B cell (primary cell): Measurements from ENCODE around the gene KLK2. TPM values are rescaled to one million over a fixed set of nuclear protein-coding genes. Genes with fewer than 3 reads are reported as not detected.
"Not testable (repeated sequence)": the region's sequence is repeated elsewhere in the genome, so short reads cannot be mapped to it uniquely, and the experiment has no call there.

Source experiments
- ATAC-seq: fragments of 200-7000 bp; cut with Tn5 transposase; one replicate; pipeline ENCODE4 v1.10.0; 2021; ENCODE audit warnings: low read depth, mild to moderate bottlenecking, moderate number of reproducible peaks, moderate library complexity
- CTCF ChIA-PET: fragments of 350-600 bp; sonication (Branson Sonifier 250); formaldehyde crosslinking; loops from one replicate; lab custom pipeline; 2021; ENCODE audit warnings: antibody characterized with exemption, inconsistent platforms; lab: Charles Lee
- POLR2A ChIA-PET: fragments of 350-600 bp; sonication (Branson Sonifier 250); formaldehyde crosslinking; loops from one replicate; lab custom pipeline; 2021; ENCODE audit warnings: antibody characterized with exemption; lab: Charles Lee
- DNase-seq: peaks from one replicate; pipeline ENCODE4 v3.0.0; 2013
- H2AFZ ChIP-seq: 2 replicates; pipeline ENCODE4 v1.6.1; 2012; ENCODE audit warnings: mild to moderate bottlenecking, low read depth, low read length; ENCODE audit not compliant: insufficient read depth, poor library complexity, severe bottlenecking
- H3K27ac ChIP-seq, 2 donors: 1 replicate in 1 of 2; 2 replicates in 1 of 2; pipeline ENCODE4 v1.5.1; 2012 to 2013; ENCODE audit warnings: low read length in 2 of 2, mild to moderate bottlenecking in 2 of 2, moderate library complexity in 1 of 2
- H3K27me3 ChIP-seq, 4 experiments: fragments of 200-600 bp in 1 of 4; sonication (generic) in 1 of 4; replicated peaks in 1 of 4; 1 replicate in 2 of 4; 2 replicates in 2 of 4; pipeline versions ENCODE4 v1.6.1 to v1.7.0; 2013 to 2016; ENCODE audit warnings: low read length in 3 of 4, mild to moderate bottlenecking in 2 of 4, mixed read lengths in 1 of 4, moderate library complexity in 1 of 4; ENCODE audit not compliant: insufficient read depth in 4 of 4, control insufficient read depth in 3 of 4; ENCODE audit errors: control extremely low read depth in 1 of 4
- H3K36me3 ChIP-seq, 2 experiments: replicated peaks in 1 of 2; 1 replicate in 1 of 2; 2 replicates in 1 of 2; pipeline versions ENCODE4 v1.6.1 to v1.7.1; 2013; ENCODE audit warnings: low read length in 1 of 2; ENCODE audit not compliant: insufficient read depth in 2 of 2, control insufficient read depth in 1 of 2; ENCODE audit errors: control extremely low read depth in 1 of 2, extremely low read depth in 1 of 2
- H3K4me1 ChIP-seq, 2 donors: fragments of 200-600 bp in 1 of 2; sonication (generic) in 1 of 2; 1 replicate in 1 of 2; 2 replicates in 1 of 2; pipeline versions ENCODE4 v1.5.1 to v1.6.1; 2013 to 2017; ENCODE audit warnings: low read length in 2 of 2; ENCODE audit not compliant: control insufficient read depth in 2 of 2, insufficient read depth in 2 of 2
- H3K4me2 ChIP-seq: replicated peaks from 2 replicates; pipeline ENCODE3; 2012; ENCODE audit warnings: mild to moderate bottlenecking, low read depth, low read length; ENCODE audit not compliant: poor library complexity, severe bottlenecking
- H3K4me3 ChIP-seq, 5 experiments: fragments of 200-600 bp in 1 of 5; sonication (generic) in 1 of 5; 1 replicate in 3 of 5; 2 replicates in 2 of 5; pipeline versions ENCODE4 v1.5.1 to v1.7.0; 2011 to 2016; ENCODE audit warnings: low read length in 4 of 5, mild to moderate bottlenecking in 4 of 5, low read depth in 2 of 5, control low read depth in 1 of 5, moderate library complexity in 1 of 5; ENCODE audit not compliant: insufficient read depth in 1 of 5; ENCODE audit errors: control extremely low read depth in 1 of 5, extremely low read depth in 1 of 5
- H3K79me2 ChIP-seq: fragments of 200-600 bp; sonication (generic); one replicate; pipeline ENCODE4 v1.6.0; 2016; ENCODE audit warnings: low read length; ENCODE audit not compliant: control insufficient read depth, insufficient read depth
- H3K9ac ChIP-seq: fragments of 200-600 bp; sonication (generic); 2 replicates; pipeline ENCODE4 v1.6.1; 2017; ENCODE audit warnings: mild to moderate bottlenecking, low read length, moderate library complexity
- H3K9me3 ChIP-seq, 3 donors: one replicate each; pipeline versions ENCODE4 v1.6.1 to v1.7.1; 2013; ENCODE audit warnings: low read length in 2 of 3; ENCODE audit not compliant: control insufficient read depth in 2 of 3, insufficient read depth in 1 of 3; ENCODE audit errors: control extremely low read depth in 1 of 3
- H4K20me1 ChIP-seq: 2 replicates; pipeline ENCODE4 v1.6.0; 2012; ENCODE audit warnings: mild to moderate bottlenecking, low read length; ENCODE audit not compliant: insufficient read depth, control insufficient read depth, poor library complexity, severe bottlenecking
- H3K27ac Mint-ChIP-seq: one replicate; pipeline ENCODE4 v1.8.0; 2021; ENCODE audit warnings: mixed read lengths
- H3K27me3 Mint-ChIP-seq: one replicate; pipeline ENCODE4 v1.8.0; 2021; ENCODE audit warnings: mixed read lengths
- H3K4me1 Mint-ChIP-seq: one replicate; pipeline ENCODE4 v1.8.0; 2021; ENCODE audit warnings: mixed read lengths
- H3K4me3 Mint-ChIP-seq: one replicate; pipeline ENCODE4 v1.8.0; 2021; ENCODE audit warnings: mixed read lengths
- H3K9me3 Mint-ChIP-seq: one replicate; pipeline ENCODE4 v1.8.0; 2022; ENCODE audit warnings: mixed read lengths; ENCODE audit not compliant: insufficient read depth
- CTCF ChIP-seq: fragments of 200-600 bp; IDR thresholded peaks from one replicate; pipeline ENCODE4 v1.8.0; 2022; ENCODE audit warnings: antibody characterized with exemption, mild to moderate bottlenecking
- EZH2 ChIP-seq: IDR thresholded peaks from 2 replicates; pipeline ENCODE4 v1.6.1; 2012; ENCODE audit warnings: borderline replicate concordance, low read depth, mild to moderate bottlenecking, moderate library complexity, low read length; ENCODE audit not compliant: insufficient read depth, poor library complexity, severe bottlenecking
- WGBS: methylation state at CpG from one replicate; pipeline ENCODE4 v1.1.5; 2013; ENCODE audit warnings: missing lambda C conversion rate; ENCODE audit not compliant: insufficient coverage; 5-methylcytosine and 5-hydroxymethylcytosine counted together
- intact Hi-C: fragments of 100-400 bp; cut with micrococcal nuclease; formaldehyde crosslinking; loops from one replicate; pipeline ENCODE4 v1.10.0; 2022
- polyA plus RNA-seq: library from polyadenylated mRNA; depleted of rRNA; stranded (reverse); fragments of >200 nt; gene quantifications from 2 replicates; pipeline ENCODE4 v1.2.3, GENCODE V29; 2012
- total RNA-seq, 2 donors: library from RNA; stranded (reverse); fragments of 120-200 nt in 1 of 2; gene quantifications; 1 replicate in 1 of 2; 2 replicates in 1 of 2; pipeline versions ENCODE4 v1.2.3 to v1.2.4, GENCODE V29; 2013 to 2022

Gene KLK2
- total and polyA plus RNA-seq, 2 donors (not counting 1 experiment from before 2014, with no cell fraction given), result 0.60 to 1.7 TPM

- no peak overlapping the region for H3K27ac ChIP-seq
- Mint-ChIP-seq H3K4me1 (peaks cover 69% of the 10 kb centered on the region), H3K9me3 (no peaks in the 10 kb centered on the region), H3K4me3 (no peak overlapping the region), H3K27ac (peak overlapping the region; percentile 80), H3K27me3 (no peaks in the 10 kb centered on the region)
- DNase-seq, result no peak
- no peaks in the 10 kb centered on the region for H4K20me1 ChIP-seq
- no peak overlapping the region for H2AFZ ChIP-seq
- H3K27me3 ChIP-seq, result no peaks in the 10 kb centered on the region
- no peak for ATAC-seq
- no peaks in the 10 kb centered on the region for H3K36me3 ChIP-seq
- H3K4me3 ChIP-seq, result no peak overlapping the region
- CTCF ChIA-PET, result interaction anchor here (0.7 to 2.9 kb wide), 2 partner anchors 27 to 383 kb away, joined by 3 to 10 read pairs; no protein-coding TSS in a partner anchor
- H3K9ac ChIP-seq, result no peak overlapping the region
- H3K9me3 ChIP-seq, result peaks cover 2 to 17% (median 12%) of the 10 kb centered on the region in 3 donors
- intact Hi-C loops, result loop anchor here (5.0 kb wide), 3 partner anchors 57 to 537 kb away; no protein-coding TSS in a partner anchor
- no peak for TF ChIP-seq EZH2
- no peak for TF ChIP-seq CTCF
- H3K4me2 ChIP-seq, result no peak overlapping the region
- H3K4me1 ChIP-seq, result peaks cover 36 to 43% of the 10 kb centered on the region in 2 donors
- WGBS, result 81% methylated on average over 10 of the region's 10 CpGs
- POLR2A ChIA-PET, result interaction anchor here (0.9 to 1.9 kb wide), 3 partner anchors 19 to 566 kb away, joined by 3 to 4 read pairs (median 4); no protein-coding TSS in a partner anchor
- no peaks in the 10 kb centered on the region for H3K79me2 ChIP-seq
These were observed 21.5 kb downstream of the KLK2 start for GRCh38 chr19:50894478-50895356.

DNA sequence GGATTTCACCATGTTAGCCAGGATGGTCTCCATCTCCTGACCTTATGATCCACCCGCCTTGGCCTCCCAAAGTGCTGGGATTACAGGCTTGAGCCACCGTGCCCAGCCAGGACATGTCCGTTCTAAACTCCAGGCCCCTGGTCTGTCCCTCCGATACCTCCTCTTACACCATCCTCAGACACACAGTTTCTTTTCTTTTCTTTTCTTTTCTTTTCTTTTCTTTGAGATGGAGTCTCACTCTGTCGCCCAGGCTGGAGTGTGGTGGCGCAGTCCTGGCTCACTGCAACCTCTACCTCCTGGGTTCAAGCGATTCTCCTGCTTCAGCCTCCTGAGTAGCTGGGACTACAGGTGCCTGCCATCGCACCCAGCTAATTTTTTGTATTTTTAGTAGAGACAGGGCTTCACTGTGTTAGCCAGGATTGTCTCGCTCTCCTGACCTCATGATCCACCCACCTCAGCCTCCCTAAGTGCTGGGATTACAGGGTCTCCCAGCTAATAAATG, 22.9 kb downstream of the KLK2 start:
- H3K4me3 Mint-ChIP-seq, result peak overlapping the region; percentile 66
- not testable (repeated sequence) for H3K9ac ChIP-seq, H3K27me3 Mint-ChIP-seq, H3K36me3 ChIP-seq, H4K20me1 ChIP-seq, DNase-seq, H3K79me2 ChIP-seq, ATAC-seq, H3K27me3 ChIP-seq, H2AFZ ChIP-seq, H3K9me3 Mint-ChIP-seq, H3K4me3 ChIP-seq
- peaks cover 58% of the 10 kb centered on the region for H3K4me1 Mint-ChIP-seq
- peaks cover 2 to 17% (median 12%) of the 10 kb centered on the region in 3 donors for H3K9me3 ChIP-seq
- ChIA-PET POLR2A (interaction anchor here (0.5 to 1.1 kb wide), 5 partner anchors 8 to 567 kb away, joined by 3 to 4 read pairs (median 3); no protein-coding TSS in a partner anchor), CTCF (interaction anchor here (1.1 to 1.8 kb wide), 3 partner anchors 10 to 539 kb away, joined by 4 to 6 read pairs (median 4); no protein-coding TSS in a partner anchor)
- intact Hi-C loops, result loop anchor here (1.0 to 5.0 kb wide), 5 partner anchors 26 to 539 kb away; no protein-coding TSS in a partner anchor
- peak overlapping the region; percentile 4 for H3K4me2 ChIP-seq
- WGBS, result 89% methylated on average over 8 of the region's 9 CpGs
- peak overlapping the region; percentile 51 to 65 for H3K27ac ChIP-seq
- peaks cover 25 to 32% of the 10 kb centered on the region in 2 donors for H3K4me1 ChIP-seq
- H3K27ac Mint-ChIP-seq, result peak overlapping the region; percentile 94
